HepG2 (cell line): ENCODE results near the gene TBCD. TPM values are rescaled to one million over a fixed set of nuclear protein-coding genes. Genes with fewer than 3 reads are reported as not detected.

Experiments used
- EP300 ChIP-seq, 3 experiments: sonication (generic) in 1 of 3; formaldehyde crosslinking in 1 of 3; IDR thresholded peaks; 2 replicates each; pipeline versions ENCODE4 v1.5.1 to v1.6.1; 2011 to 2020; ENCODE audit warnings: low read depth in 2 of 3, low read length in 2 of 3, borderline replicate concordance in 1 of 3, improper control_type of control experiment in 1 of 3, mild to moderate bottlenecking in 1 of 3, missing genetic modification reagents in 1 of 3, moderate library complexity in 1 of 3
- HNRNPLL ChIP-seq: fragments of 200-400 bp; formaldehyde crosslinking; IDR thresholded peaks from 2 replicates; pipeline ENCODE4 v1.6.1; 2017; ENCODE audit warnings: mild to moderate bottlenecking, low read depth, low read length; ENCODE audit not compliant: poor library complexity, severe bottlenecking
- KAT8 ChIP-seq: IDR thresholded peaks from 2 replicates; pipeline ENCODE4 v1.6.1; 2016; ENCODE audit warnings: missing genetic modification reagents, missing compliant biosample characterization
- STAG1 ChIP-seq: sonication (generic); formaldehyde crosslinking; IDR thresholded peaks from 2 replicates; pipeline ENCODE4 v1.4.0; 2020; ENCODE audit warnings: missing genetic modification reagents
- ZFP91 ChIP-seq: sonication (generic); formaldehyde crosslinking; IDR thresholded peaks from 2 replicates; pipeline ENCODE4 v1.9.0; 2022; ENCODE audit warnings: missing genetic modification reagents, mild to moderate bottlenecking, borderline replicate concordance
- ZNF431 ChIP-seq: sonication (generic); formaldehyde crosslinking; IDR thresholded peaks from 2 replicates; pipeline ENCODE4 v1.9.0; 2022; ENCODE audit warnings: missing genetic modification reagents, low read depth, mild to moderate bottlenecking, borderline replicate concordance
- ZNF773 ChIP-seq: sonication (generic); formaldehyde crosslinking; IDR thresholded peaks from 2 replicates; pipeline ENCODE4 v1.4.0; 2020; ENCODE audit warnings: missing genetic modification reagents, borderline replicate concordance
- polyA plus RNA-seq, 8 experiments: library from polyadenylated mRNA; depleted of rRNA in 3 of 8; stranded (reverse) in 7 of 8; unstranded in 1 of 8; fragments of >200 nt; fragmentation: Illumina TruSeq in 4 of 8; extraction: Trizol in 4 of 8; gene quantifications; 2 replicates each; pipeline versions ENCODE4 v1.2.1 to v1.2.3, GENCODE V29; 2011 to 2016; ENCODE audit warnings: low read depth in 4 of 8, missing spikeins in 1 of 8, mixed read lengths in 1 of 8; ENCODE audit not compliant: insufficient read depth in 1 of 8
- total RNA-seq, 5 experiments: library from RNA; depleted of rRNA; stranded (reverse); fragments of >200 nt; fragmentation: Illumina TruSeq; extraction: Trizol; gene quantifications; 2 replicates each; pipeline ENCODE4 v1.2.3, GENCODE V29; 2016; ENCODE audit warnings: low read depth in 1 of 5
- TF ChIP-seq, protein P1 (sequence below): sonication (generic); formaldehyde crosslinking; IDR thresholded peaks from 2 replicates; pipeline ENCODE4 v1.4.0; 2020; ENCODE audit warnings: low read depth, missing genetic modification reagents

TBCD gene
- total and polyA plus RNA-seq, 2 of the 13 experiments (the other 11 are each of a cell fraction or from before 2014, with no cell fraction given): 33.9 to 54.8 TPM

DNA sequence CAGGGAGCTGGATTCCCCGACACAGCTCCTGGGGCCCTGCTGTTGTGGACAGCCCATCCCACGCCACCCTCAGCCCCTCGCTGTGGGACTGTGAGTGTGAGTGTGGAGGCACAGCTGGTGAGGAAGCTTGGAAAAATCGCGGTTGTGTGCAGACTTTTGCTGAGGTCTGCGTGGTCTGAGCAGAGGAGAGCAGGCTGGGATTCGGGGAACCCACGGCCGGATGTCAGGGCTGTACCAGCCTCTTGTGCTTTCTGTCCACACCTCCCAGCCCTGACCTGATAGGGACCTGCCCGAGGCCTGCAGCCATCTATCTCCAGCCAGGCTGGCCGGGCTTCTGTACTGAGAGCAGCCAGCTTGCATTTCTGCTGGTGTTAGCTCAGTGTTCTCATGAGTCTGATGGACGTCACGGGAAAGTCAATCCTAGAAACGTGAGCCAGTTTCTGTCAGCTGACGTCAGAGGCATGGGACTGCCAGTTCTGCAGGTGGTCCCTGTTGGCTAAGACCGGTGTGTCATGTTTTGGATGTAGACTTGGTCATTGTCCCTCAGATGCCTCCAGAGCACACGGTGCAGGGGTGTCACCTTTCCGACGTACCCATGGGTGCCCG is 160.7 kb downstream of the TBCD start (continued):
- TF ChIP-seq EP300 (IDR thresholded peaks at IDR 0.05; ENCODE audit: low read depth in 2 of 2, low read length in 2 of 2) (no peak), EP300 (CRISPR knock-in tag; IDR thresholded peaks at IDR 0.05; ENCODE audit: borderline replicate concordance) (no peak), ZFP91 (CRISPR knock-in tag) (no peak), STAG1 (CRISPR knock-in tag) (no peak), HNRNPLL (no peak), KAT8 (CRISPR knock-in tag) (no peak), ZNF773 (no peak), ZNF431 (no peak)
- TF ChIP-seq, protein P1, sequence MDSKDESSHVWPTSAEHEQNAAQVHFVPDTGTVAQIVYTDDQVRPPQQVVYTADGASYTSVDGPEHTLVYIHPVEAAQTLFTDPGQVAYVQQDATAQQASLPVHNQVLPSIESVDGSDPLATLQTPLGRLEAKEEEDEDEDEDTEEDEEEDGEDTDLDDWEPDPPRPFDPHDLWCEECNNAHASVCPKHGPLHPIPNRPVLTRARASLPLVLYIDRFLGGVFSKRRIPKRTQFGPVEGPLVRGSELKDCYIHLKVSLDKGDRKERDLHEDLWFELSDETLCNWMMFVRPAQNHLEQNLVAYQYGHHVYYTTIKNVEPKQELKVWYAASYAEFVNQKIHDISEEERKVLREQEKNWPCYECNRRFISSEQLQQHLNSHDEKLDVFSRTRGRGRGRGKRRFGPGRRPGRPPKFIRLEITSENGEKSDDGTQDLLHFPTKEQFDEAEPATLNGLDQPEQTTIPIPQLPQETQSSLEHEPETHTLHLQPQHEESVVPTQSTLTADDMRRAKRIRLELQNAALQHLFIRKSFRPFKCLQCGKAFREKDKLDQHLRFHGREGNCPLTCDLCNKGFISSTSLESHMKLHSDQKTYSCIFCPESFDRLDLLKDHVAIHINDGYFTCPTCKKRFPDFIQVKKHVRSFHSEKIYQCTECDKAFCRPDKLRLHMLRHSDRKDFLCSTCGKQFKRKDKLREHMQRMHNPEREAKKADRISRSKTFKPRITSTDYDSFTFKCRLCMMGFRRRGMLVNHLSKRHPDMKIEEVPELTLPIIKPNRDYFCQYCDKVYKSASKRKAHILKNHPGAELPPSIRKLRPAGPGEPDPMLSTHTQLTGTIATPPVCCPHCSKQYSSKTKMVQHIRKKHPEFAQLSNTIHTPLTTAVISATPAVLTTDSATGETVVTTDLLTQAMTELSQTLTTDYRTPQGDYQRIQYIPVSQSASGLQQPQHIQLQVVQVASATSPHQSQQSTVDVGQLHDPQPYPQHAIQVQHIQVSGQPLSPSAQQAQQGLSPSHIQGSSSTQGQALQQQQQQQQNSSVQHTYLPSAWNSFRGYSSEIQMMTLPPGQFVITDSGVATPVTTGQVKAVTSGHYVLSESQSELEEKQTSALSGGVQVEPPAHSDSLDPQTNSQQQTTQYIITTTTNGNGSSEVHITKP: no peak
